Stimulated activated CD4-positive, alpha-beta T cell treated with anti-CD3 and anti-CD28 coated beads, Interleukin-2, amount 100 ng/mL, for 48 hours (primary cell): ENCODE measurements around the gene GNA15.
A peak's percentile ranks its signal among the peaks of the same experiment; 100 is the strongest.
"Not testable (repeated sequence)": the region's sequence is repeated elsewhere in the genome, so short reads cannot be mapped to it uniquely, and the experiment has no call there.

Source experiments
- DNase-seq, 2 donors: peaks; one replicate each; pipeline ENCODE4 v3.0.0-alpha.2; 2020

The GNA15 gene

GRCh38 chr19:3151563-3152418 lies 16.0 kb downstream of the GNA15 start:
- DNase-seq, result no peak

- no peak for DNase-seq
Observed at GRCh38 chr19:3152419-3152780, 16.6 kb downstream of the GNA15 start.

- DNase-seq, result no peak
Observed at GRCh38 chr19:3153286-3154230, 17.7 kb downstream of the GNA15 start.

- DNase-seq, result not testable (repeated sequence)
Observed at GRCh38 chr19:3154447-3154846, 18.6 kb downstream of the GNA15 start.

GRCh38 chr19:3154957-3155736 lies 19.3 kb downstream of the GNA15 start:
- peak; percentile 68 to 83 for DNase-seq

GRCh38 chr19:3157096-3157845 lies 21.4 kb downstream of the GNA15 start:
- DNase-seq, result no peak

GRCh38 chr19:3159565-3159964 lies 23.7 kb downstream of the GNA15 start:
- DNase-seq, result no peak

- DNase-seq, result no peak
Observed at GRCh38 chr19:3160219-3160618, 24.4 kb downstream of the GNA15 start.

- DNase-seq, result no peak
Observed at GRCh38 chr19:3161453-3161852, 25.6 kb downstream of the GNA15 start.

GRCh38 chr19:3162418-3163229 lies 26.8 kb downstream of the GNA15 start:
- DNase-seq, result no peak

GRCh38 chr19:3163230-3163886 lies 27.5 kb downstream of the GNA15 start:
- peak; percentile 66 for DNase-seq

- no peak for DNase-seq
Observed at GRCh38 chr19:3163943-3164342, 28.1 kb downstream of the GNA15 start.

GRCh38 chr19:3167533-3168272 lies 31.9 kb downstream of the GNA15 start:
- no peak for DNase-seq

- DNase-seq, result no peak
Observed at GRCh38 chr19:3171894-3172672, 36.2 kb downstream of the GNA15 start.

- DNase-seq, result not testable (repeated sequence)
Observed at GRCh38 chr19:3172673-3173000, 36.8 kb downstream of the GNA15 start.

GRCh38 chr19:3175781-3176714 lies 40.2 kb downstream of the GNA15 start:
- no peak for DNase-seq

GRCh38 chr19:3176715-3177501 lies 41.1 kb downstream of the GNA15 start:
- peak in 1 of 2 donors; percentile 59 for DNase-seq
